Astrocyte (in vitro differentiated cells and primary cell): ENCODE results near the gene PKMYT1. TPM values are rescaled to one million over a fixed set of nuclear protein-coding genes. Genes with fewer than 3 reads are reported as not detected.

ENCODE experiments used
- DNase-seq: peaks from one replicate; pipeline ENCODE4 v3.0.0-alpha.2; 2010; ENCODE audit warnings: low read depth
- FAIRE-seq: peaks from 2 replicates; lab custom pipeline; 2011; peaks lifted over from hg19 to GRCh38; lab: Jason Lieb, UNC
- H2AFZ ChIP-seq: 2 replicates; pipeline ENCODE4 v1.6.0; 2012; ENCODE audit warnings: low read depth, low read length, inconsistent platforms
- H3K27ac ChIP-seq: 2 replicates; pipeline ENCODE4 v1.5.1; 2011; ENCODE audit warnings: low read depth, low read length, inconsistent platforms
- H3K27me3 ChIP-seq: 2 replicates; pipeline ENCODE4 v1.6.0; 2011; ENCODE audit warnings: low read length, inconsistent platforms; ENCODE audit not compliant: insufficient read depth
- H3K36me3 ChIP-seq: 2 replicates; pipeline ENCODE4 v1.5.1; 2011; ENCODE audit warnings: low read length, inconsistent platforms; ENCODE audit not compliant: insufficient read depth
- H3K4me1 ChIP-seq: 2 replicates; pipeline ENCODE4 v1.5.1; 2011; ENCODE audit warnings: low read length, inconsistent platforms; ENCODE audit not compliant: insufficient read depth
- H3K4me2 ChIP-seq: 2 replicates; pipeline ENCODE4 v1.6.0; 2012; ENCODE audit warnings: low read length, inconsistent platforms
- H3K4me3 ChIP-seq: 2 replicates; pipeline ENCODE4 v1.5.1; 2011; ENCODE audit warnings: low read depth, mild to moderate bottlenecking, low read length, inconsistent platforms; ENCODE audit not compliant: insufficient read depth
- H3K79me2 ChIP-seq: 2 replicates; pipeline ENCODE4 v1.6.0; 2012; ENCODE audit warnings: mild to moderate bottlenecking, low read length, inconsistent platforms; ENCODE audit not compliant: insufficient read depth
- H3K9ac ChIP-seq: 2 replicates; pipeline ENCODE4 v1.6.0; 2012; ENCODE audit warnings: mild to moderate bottlenecking, low read length, inconsistent platforms
- H3K9me3 ChIP-seq: 2 replicates; pipeline ENCODE4 v1.5.1; 2012; ENCODE audit warnings: low read depth, mild to moderate bottlenecking, low read length, inconsistent platforms; ENCODE audit not compliant: insufficient read depth
- H4K20me1 ChIP-seq: 2 replicates; pipeline ENCODE4 v1.6.0; 2012; ENCODE audit warnings: low read length, inconsistent platforms; ENCODE audit not compliant: insufficient read depth
- H3K27ac Mint-ChIP-seq: one replicate; pipeline ENCODE4 v1.8.0; 2021; ENCODE audit warnings: mild to moderate bottlenecking, mixed read lengths; ENCODE audit not compliant: unreplicated experiment
- H3K27me3 Mint-ChIP-seq: one replicate; pipeline ENCODE4 v1.8.0; 2021; ENCODE audit warnings: low read depth, mixed read lengths; ENCODE audit not compliant: unreplicated experiment
- H3K36me3 Mint-ChIP-seq: one replicate; pipeline ENCODE4 v1.8.0; 2021; ENCODE audit warnings: low read depth, mixed read lengths; ENCODE audit not compliant: unreplicated experiment
- H3K4me1 Mint-ChIP-seq: one replicate; pipeline ENCODE4 v1.8.0; 2021; ENCODE audit warnings: low read depth, mixed read lengths; ENCODE audit not compliant: unreplicated experiment
- H3K4me3 Mint-ChIP-seq: one replicate; pipeline ENCODE4 v1.8.0; 2021; ENCODE audit warnings: mild to moderate bottlenecking, moderate library complexity, mixed read lengths; ENCODE audit not compliant: unreplicated experiment
- H3K9me3 Mint-ChIP-seq: one replicate; pipeline ENCODE4 v1.8.0; 2021; ENCODE audit warnings: mild to moderate bottlenecking, mixed read lengths; ENCODE audit not compliant: unreplicated experiment
- CTCF ChIP-seq: IDR thresholded peaks from 2 replicates; pipeline ENCODE4 v1.5.1; 2011; ENCODE audit warnings: low read depth, mild to moderate bottlenecking, inconsistent platforms, low read length, moderate library complexity; ENCODE audit not compliant: insufficient read depth
- EZH2 ChIP-seq: IDR thresholded peaks from 2 replicates; pipeline ENCODE4 v1.6.1; 2012; ENCODE audit warnings: mild to moderate bottlenecking, low read length, inconsistent platforms; ENCODE audit not compliant: insufficient read depth
- total RNA-seq: library from RNA; stranded (reverse); gene quantifications from 2 replicates; pipeline ENCODE4 v1.2.1, GENCODE V29; 2021

Gene PKMYT1
- total RNA-seq, 1 donor from 2014 or later = 3.9 TPM

GRCh38 chr16:2991566-2992261 is 11.5 kb upstream of the PKMYT1 start:
- no peak for TF ChIP-seq CTCF
- TF ChIP-seq EZH2 = no peak
- H3K9me3 Mint-ChIP-seq = no peaks in the 10 kb centered on the region
- H3K9me3 ChIP-seq = no peaks in the 10 kb centered on the region
- H3K9ac ChIP-seq = no peak overlapping the region
- no peaks in the 10 kb centered on the region for H3K36me3 Mint-ChIP-seq
- H3K4me2 ChIP-seq = no peak overlapping the region
- peaks cover 1% of the 10 kb centered on the region for H3K4me1 Mint-ChIP-seq
- no peak overlapping the region for H3K4me3 Mint-ChIP-seq
- no peak for FAIRE-seq
- no peaks in the 10 kb centered on the region for H3K4me1 ChIP-seq
- peaks cover 19% of the 10 kb centered on the region for H3K27me3 Mint-ChIP-seq
- no peak overlapping the region for H3K27ac ChIP-seq
- no peaks in the 10 kb centered on the region for H3K36me3 ChIP-seq
- H4K20me1 ChIP-seq = no peaks in the 10 kb centered on the region
- peaks cover 6% of the 10 kb centered on the region for H3K27me3 ChIP-seq
- H3K4me3 ChIP-seq = no peak overlapping the region
- H3K27ac Mint-ChIP-seq = no peak overlapping the region
- no peak for DNase-seq
- H2AFZ ChIP-seq = no peak overlapping the region
- H3K79me2 ChIP-seq = no peaks in the 10 kb centered on the region

GRCh38 chr16:2990891-2991290 is 10.6 kb upstream of the PKMYT1 start:
- Mint-ChIP-seq H3K27me3 (peaks cover 22% of the 10 kb centered on the region), H3K9me3 (no peaks in the 10 kb centered on the region), H3K4me1 (peaks cover 1% of the 10 kb centered on the region), H3K4me3 (no peak overlapping the region), H3K27ac (no peak overlapping the region), H3K36me3 (no peaks in the 10 kb centered on the region)
- TF ChIP-seq EZH2 (no peak), CTCF (no peak)
- Histone ChIP-seq H3K4me1 (no peaks in the 10 kb centered on the region), H3K4me2 (no peak overlapping the region), H3K9ac (no peak overlapping the region), H3K27me3 (peaks cover 6% of the 10 kb centered on the region), H3K36me3 (no peaks in the 10 kb centered on the region), H3K4me3 (no peak overlapping the region), H3K27ac (no peak overlapping the region), H3K79me2 (no peaks in the 10 kb centered on the region), H4K20me1 (no peaks in the 10 kb centered on the region), H2AFZ (no peak overlapping the region), H3K9me3 (no peaks in the 10 kb centered on the region)
- DNase-seq (no peak), FAIRE-seq (no peak)

GRCh38 chr16:2988590-2989099 is 8.4 kb upstream of the PKMYT1 start:
- no peak overlapping the region for H3K4me3 Mint-ChIP-seq
- no peaks in the 10 kb centered on the region for H3K79me2 ChIP-seq
- FAIRE-seq (no peak), DNase-seq (no peak)
- H3K36me3 ChIP-seq = no peaks in the 10 kb centered on the region
- peaks cover 22% of the 10 kb centered on the region for H3K27me3 Mint-ChIP-seq
- H3K9ac ChIP-seq = no peak overlapping the region
- H3K27ac Mint-ChIP-seq = no peak overlapping the region
- H3K4me2 ChIP-seq = no peak overlapping the region
- peaks cover 1% of the 10 kb centered on the region for H3K4me1 Mint-ChIP-seq
- H3K36me3 Mint-ChIP-seq = no peaks in the 10 kb centered on the region
- peaks cover 6% of the 10 kb centered on the region for H3K27me3 ChIP-seq
- no peak overlapping the region for H2AFZ ChIP-seq
- H3K9me3 ChIP-seq = no peaks in the 10 kb centered on the region
- H3K4me1 ChIP-seq = no peaks in the 10 kb centered on the region
- no peak overlapping the region for H3K27ac ChIP-seq
- no peak overlapping the region for H3K4me3 ChIP-seq
- TF ChIP-seq EZH2 (no peak), CTCF (no peak)
- H4K20me1 ChIP-seq = no peaks in the 10 kb centered on the region
- H3K9me3 Mint-ChIP-seq = no peaks in the 10 kb centered on the region
